Hepatocyte (in vitro differentiated cells): ENCODE measurements around the gene ADORA2A. TPM values are rescaled to one million over a fixed set of nuclear protein-coding genes. Genes with fewer than 3 reads are reported as not detected.

Experiments
- DNase-seq: peaks from one replicate; pipeline ENCODE4 v3.0.0-alpha.2; 2016; ENCODE audit warnings: low spot score
- H2AFZ ChIP-seq: fragments of 200-600 bp; sonication (generic); 2 replicates; pipeline ENCODE4 v1.6.0; 2016; ENCODE audit warnings: antibody characterized with exemption, mild to moderate bottlenecking
- H3K27ac ChIP-seq: fragments of 200-600 bp; sonication (generic); 2 replicates; pipeline ENCODE4 v1.5.1; 2016; ENCODE audit warnings: mild to moderate bottlenecking
- H3K27me3 ChIP-seq: fragments of 200-600 bp; sonication (generic); 2 replicates; pipeline ENCODE4 v1.6.1; 2016
- H3K36me3 ChIP-seq: fragments of 200-600 bp; sonication (generic); replicated peaks from 2 replicates; pipeline ENCODE4 v1.5.1; 2016; ENCODE audit warnings: low read depth; ENCODE audit not compliant: insufficient read depth
- H3K4me1 ChIP-seq: fragments of 200-600 bp; sonication (generic); 2 replicates; pipeline ENCODE4 v1.5.1; 2016; ENCODE audit warnings: mild to moderate bottlenecking, moderate library complexity; ENCODE audit not compliant: insufficient read depth
- H3K4me2 ChIP-seq: fragments of 200-600 bp; sonication (generic); 2 replicates; pipeline ENCODE4 v1.6.0; 2016
- H3K4me3 ChIP-seq: fragments of 200-600 bp; sonication (generic); 2 replicates; pipeline ENCODE4 v1.5.1; 2016; ENCODE audit warnings: mild to moderate bottlenecking
- H3K79me2 ChIP-seq: fragments of 200-600 bp; sonication (generic); 2 replicates; pipeline ENCODE4 v1.6.0; 2017; ENCODE audit warnings: mild to moderate bottlenecking
- H3K9me2 ChIP-seq: fragments of 200-600 bp; sonication (generic); replicated peaks from 2 replicates; pipeline ENCODE4 v1.6.0; 2017; ENCODE audit warnings: mild to moderate bottlenecking; ENCODE audit not compliant: insufficient read depth
- H3K9me3 ChIP-seq: fragments of 200-600 bp; sonication (generic); 2 replicates; pipeline ENCODE4 v1.5.1; 2016; ENCODE audit warnings: low read depth, mild to moderate bottlenecking
- H4K20me1 ChIP-seq: fragments of 200-600 bp; sonication (generic); 2 replicates; pipeline ENCODE4 v1.6.0; 2016; ENCODE audit warnings: mild to moderate bottlenecking; ENCODE audit not compliant: insufficient read depth, poor library complexity, severe bottlenecking
- CTCF ChIP-seq: fragments of 200-600 bp; sonication (generic); IDR thresholded peaks from 2 replicates; pipeline ENCODE4 v1.5.1; 2016; ENCODE audit warnings: antibody characterized with exemption, mild to moderate bottlenecking; ENCODE audit not compliant: poor library complexity
- EZH2 ChIP-seq: fragments of 200-600 bp; sonication (generic); IDR thresholded peaks from 2 replicates; pipeline ENCODE4 v1.6.1; 2016; ENCODE audit warnings: antibody characterized with exemption, mild to moderate bottlenecking, borderline replicate concordance
- EZH2phosphoT487 ChIP-seq: fragments of 200-600 bp; sonication (generic); IDR thresholded peaks from one replicate; pipeline ENCODE4 v1.6.1; 2018; ENCODE audit warnings: antibody characterized with exemption, mild to moderate bottlenecking, low read depth, moderate library complexity; ENCODE audit not compliant: unreplicated experiment, severe bottlenecking
- WGBS: methylation state at CpG from one replicate; pipeline ENCODE4 v1.1.6; 2016; ENCODE audit warnings: low lambda C conversion rate; ENCODE audit errors: missing lambda C conversion rate; 5-methylcytosine and 5-hydroxymethylcytosine counted together
- polyA plus RNA-seq: library from polyadenylated mRNA; unstranded; fragments of >200 nt; fragmentation: Nextera tagmentation; extraction: Ambion mirVana; gene quantifications from 2 replicates; pipeline ENCODE4 v1.2.1, GENCODE V29; 2016
- total RNA-seq: library from RNA; depleted of rRNA; stranded (reverse); fragments of >200 nt; gene quantifications from 2 replicates; pipeline ENCODE4 v1.2.3, GENCODE V29; 2014

ADORA2A gene
- total and polyA plus RNA-seq, 2 experiments from 2014 or later, result 1.2 to 3.3 TPM

GRCh38 chr22:24444729-24445466 lies 17.5 kb downstream of the ADORA2A start:
- H3K27ac ChIP-seq, result no peak overlapping the region
- no peak overlapping the region for H2AFZ ChIP-seq
- WGBS, result 77% methylated on average over 12 of the region's 12 CpGs
- no peaks in the 10 kb centered on the region for H3K27me3 ChIP-seq
- TF ChIP-seq EZH2phosphoT487 (no peak), EZH2 (no peak), CTCF (no peak)
- DNase-seq, result no peak
- no peaks in the 10 kb centered on the region for H3K79me2 ChIP-seq
- H3K4me3 ChIP-seq, result no peak overlapping the region
- no peaks in the 10 kb centered on the region for H4K20me1 ChIP-seq
- no peaks in the 10 kb centered on the region for H3K9me2 ChIP-seq
- H3K36me3 ChIP-seq, result no peaks in the 10 kb centered on the region
- H3K4me1 ChIP-seq, result no peaks in the 10 kb centered on the region
- no peaks in the 10 kb centered on the region for H3K9me3 ChIP-seq
- no peak overlapping the region for H3K4me2 ChIP-seq

- Histone ChIP-seq H3K79me2 (no peaks in the 10 kb centered on the region), H3K4me2 (no peak overlapping the region), H4K20me1 (no peaks in the 10 kb centered on the region), H3K27ac (no peak overlapping the region), H3K9me2 (no peaks in the 10 kb centered on the region), H3K36me3 (no peaks in the 10 kb centered on the region), H2AFZ (no peak overlapping the region), H3K4me1 (no peaks in the 10 kb centered on the region), H3K4me3 (no peak overlapping the region), H3K27me3 (no peaks in the 10 kb centered on the region), H3K9me3 (no peaks in the 10 kb centered on the region)
- WGBS, result 49% methylated on average over 11 of the region's 11 CpGs
- TF ChIP-seq EZH2phosphoT487, result no peak
- TF ChIP-seq CTCF, result no peak
- DNase-seq, result no peak
Observed at GRCh38 chr22:24445481-24446259, 18.3 kb downstream of the ADORA2A start.

- no peaks in the 10 kb centered on the region for H3K27me3 ChIP-seq
- no peaks in the 10 kb centered on the region for H3K4me1 ChIP-seq
- DNase-seq, result no peak
- no peaks in the 10 kb centered on the region for H3K79me2 ChIP-seq
- no peaks in the 10 kb centered on the region for H3K36me3 ChIP-seq
- no peak overlapping the region for H3K4me3 ChIP-seq
- no peak overlapping the region for H2AFZ ChIP-seq
- H4K20me1 ChIP-seq, result no peaks in the 10 kb centered on the region
- H3K27ac ChIP-seq, result no peak overlapping the region
- no peaks in the 10 kb centered on the region for H3K9me3 ChIP-seq
- TF ChIP-seq EZH2 (no peak), EZH2phosphoT487 (no peak), CTCF (no peak)
- no peaks in the 10 kb centered on the region for H3K9me2 ChIP-seq
- WGBS, result 59% methylated on average over 3 of the region's 3 CpGs
- no peak overlapping the region for H3K4me2 ChIP-seq
Observed at GRCh38 chr22:24446260-24446611, 18.8 kb downstream of the ADORA2A start.
